22Rv1 (cell line): Measurements from ENCODE around the gene C5AR2.

Source experiments
- CTCF ChIP-seq: fragments of 450-650 bp; IDR thresholded peaks from 2 replicates; pipeline ENCODE4 v1.5.1; 2017; ENCODE audit warnings: mild to moderate bottlenecking
- ZFX ChIP-seq: fragments of 450-650 bp; IDR thresholded peaks from 2 replicates; pipeline ENCODE4 v1.6.1; 2017; ENCODE audit warnings: antibody characterized with exemption, borderline replicate concordance

- TF ChIP-seq CTCF (peak; percentile 80), ZFX (no peak)
These were observed 35.9 kb upstream of the C5AR2 start for GRCh38 chr19:47296036-47296435.
